Natural killer cell (primary cell): ENCODE results near the gene MYO15B. TPM values are rescaled to one million over a fixed set of nuclear protein-coding genes. Genes with fewer than 3 reads are reported as not detected.

ENCODE experiments used
- ATAC-seq, 3 donors: fragments of 150-1000 bp in 2 of 3; fragments of 200-7000 bp in 1 of 3; cut with Tn5 transposase; 1 replicate in 1 of 3; 2 replicates in 2 of 3; pipeline ENCODE4 v1.10.0; 2021; ENCODE audit warnings: mild to moderate bottlenecking in 2 of 3, moderate library complexity in 2 of 3
- DNase-seq, 2 donors: peaks; one replicate each; pipeline versions ENCODE4 v3.0.0 to v3.0.0-alpha.2; 2013 to 2021; ENCODE audit warnings: mixed read lengths in 1 of 2
- H3K27ac ChIP-seq: one replicate; pipeline ENCODE4 v1.5.1; 2013; ENCODE audit warnings: mild to moderate bottlenecking, low read length
- H3K27me3 ChIP-seq: one replicate; pipeline ENCODE4 v1.6.1; 2013; ENCODE audit warnings: low read length; ENCODE audit not compliant: control insufficient read depth, insufficient read depth
- H3K36me3 ChIP-seq: one replicate; pipeline ENCODE4 v1.6.1; 2013; ENCODE audit warnings: low read length; ENCODE audit not compliant: control insufficient read depth, insufficient read depth
- H3K4me1 ChIP-seq: one replicate; pipeline ENCODE4 v1.6.1; 2013; ENCODE audit warnings: low read length; ENCODE audit not compliant: control insufficient read depth, insufficient read depth
- H3K4me3 ChIP-seq: one replicate; pipeline ENCODE4 v1.5.1; 2013; ENCODE audit warnings: low read length
- H3K9me3 ChIP-seq: one replicate; pipeline ENCODE4 v1.6.1; 2013; ENCODE audit warnings: low read length; ENCODE audit not compliant: control insufficient read depth, insufficient read depth
- H3K27ac Mint-ChIP-seq, 2 donors: one replicate each; pipeline ENCODE4 v1.8.0; 2022; ENCODE audit warnings: mild to moderate bottlenecking in 2 of 2, mixed read lengths in 2 of 2, moderate library complexity in 1 of 2
- H3K27me3 Mint-ChIP-seq, 2 donors: one replicate each; pipeline ENCODE4 v1.8.0; 2022; ENCODE audit warnings: low read depth in 2 of 2, mixed read lengths in 2 of 2
- H3K36me3 Mint-ChIP-seq: one replicate; pipeline ENCODE4 v1.8.0; 2022; ENCODE audit warnings: mixed read lengths
- H3K4me1 Mint-ChIP-seq, 2 donors: one replicate each; pipeline ENCODE4 v1.8.0; 2022; ENCODE audit warnings: mixed read lengths in 2 of 2
- H3K4me3 Mint-ChIP-seq: one replicate; pipeline ENCODE4 v1.8.0; 2022; ENCODE audit warnings: mild to moderate bottlenecking, moderate library complexity, mixed read lengths
- H3K9me3 Mint-ChIP-seq, 2 donors: one replicate each; pipeline ENCODE4 v1.8.0; 2022; ENCODE audit warnings: mixed read lengths in 2 of 2
- CTCF ChIP-seq: fragments of 200-600 bp; IDR thresholded peaks from one replicate; pipeline ENCODE4 v1.8.0; 2022; ENCODE audit warnings: antibody characterized with exemption
- WGBS: methylation state at CpG from one replicate; pipeline ENCODE4 v1.1.7; 2013; ENCODE audit warnings: missing lambda C conversion rate; ENCODE audit not compliant: insufficient coverage; 5-methylcytosine and 5-hydroxymethylcytosine counted together
- intact Hi-C: fragments of 100-400 bp; cut with micrococcal nuclease; formaldehyde crosslinking; loops from one replicate; pipeline ENCODE4 v1.14.2; 2022
- total RNA-seq, 4 donors: library from RNA; stranded (reverse); fragments of 120-200 nt in 1 of 4; gene quantifications; one replicate each; pipeline versions ENCODE4 v1.2.3 to v1.2.4, GENCODE V29; 2013 to 2022

The MYO15B gene
- total RNA-seq, 3 donors from 2014 or later (not counting 1 experiment from before 2014, with no cell fraction given), result 336 to 372 (median 339) TPM

- H3K4me1 ChIP-seq, result no peaks in the 10 kb centered on the region
- no peaks in the 10 kb centered on the region for H3K36me3 Mint-ChIP-seq
- DNase-seq, result no peak
- no peak overlapping the region for H3K4me3 ChIP-seq
- no peak for ATAC-seq
- no peak overlapping the region for H3K27ac ChIP-seq
- H3K27me3 ChIP-seq, result no peaks in the 10 kb centered on the region
- no peak overlapping the region for H3K27ac Mint-ChIP-seq
- peaks cover 20% of the 10 kb centered on the region for H3K36me3 ChIP-seq
- no peak overlapping the region for H3K4me3 Mint-ChIP-seq
- no peaks in the 10 kb centered on the region for H3K4me1 Mint-ChIP-seq
- no peaks in the 10 kb centered on the region for H3K9me3 Mint-ChIP-seq
- 93% methylated on average over 25 of the region's 25 CpGs for WGBS
- H3K9me3 ChIP-seq, result no peaks in the 10 kb centered on the region
- no peak for TF ChIP-seq CTCF
- no peaks in the 10 kb centered on the region for H3K27me3 Mint-ChIP-seq
- intact Hi-C loops, result no loop called here
Observed at GRCh38 chr17:75610103-75610984, 22.7 kb downstream of the MYO15B start.

- Mint-ChIP-seq H3K27me3 (no peaks in the 10 kb centered on the region), H3K36me3 (no peaks in the 10 kb centered on the region), H3K27ac (no peak overlapping the region), H3K9me3 (no peaks in the 10 kb centered on the region), H3K4me3 (no peak overlapping the region), H3K4me1 (no peaks in the 10 kb centered on the region)
- H3K27ac ChIP-seq, result no peak overlapping the region
- TF ChIP-seq CTCF, result no peak
- WGBS, result 96% methylated on average over 20 of the region's 20 CpGs
- H3K4me1 ChIP-seq, result peaks cover 7% of the 10 kb centered on the region
- no peaks in the 10 kb centered on the region for H3K9me3 ChIP-seq
- ATAC-seq (no peak), DNase-seq (no peak)
- H3K27me3 ChIP-seq, result no peaks in the 10 kb centered on the region
- H3K4me3 ChIP-seq, result no peak overlapping the region
- intact Hi-C loops, result no loop called here
- peaks cover 35% of the 10 kb centered on the region for H3K36me3 ChIP-seq
Observed at GRCh38 chr17:75611851-75612429, 24.3 kb downstream of the MYO15B start.

- no peak overlapping the region for H3K4me3 Mint-ChIP-seq
- 92% methylated on average over 27 of the region's 27 CpGs for WGBS
Observed at GRCh38 chr17:75612906-75613626, 25.5 kb downstream of the MYO15B start.

More at GRCh38 chr17:75612906-75613626, 25.5 kb downstream of the MYO15B start:
- Mint-ChIP-seq H3K9me3 (no peaks in the 10 kb centered on the region), H3K4me1 (no peaks in the 10 kb centered on the region), H3K36me3 (no peaks in the 10 kb centered on the region), H3K27me3 (no peaks in the 10 kb centered on the region), H3K27ac (no peak overlapping the region)
- peaks cover 7% of the 10 kb centered on the region for H3K4me1 ChIP-seq
- no peaks in the 10 kb centered on the region for H3K9me3 ChIP-seq
- ATAC-seq (no peak), DNase-seq (no peak)
- H3K4me3 ChIP-seq, result no peak overlapping the region
- no peak overlapping the region for H3K27ac ChIP-seq
- no peak for TF ChIP-seq CTCF
- no peaks in the 10 kb centered on the region for H3K27me3 ChIP-seq
- intact Hi-C loops, result no loop called here
- H3K36me3 ChIP-seq, result peaks cover 44% of the 10 kb centered on the region
